Astrocyte (in vitro differentiated cells and primary cell): Measurements from ENCODE around the gene NAALADL2.

Source experiments
- CTCF ChIP-seq: IDR thresholded peaks from 2 replicates; pipeline ENCODE4 v1.5.1; 2011; ENCODE audit warnings: low read depth, mild to moderate bottlenecking, inconsistent platforms, low read length, moderate library complexity; ENCODE audit not compliant: insufficient read depth
- EZH2 ChIP-seq: IDR thresholded peaks from 2 replicates; pipeline ENCODE4 v1.6.1; 2012; ENCODE audit warnings: mild to moderate bottlenecking, low read length, inconsistent platforms; ENCODE audit not compliant: insufficient read depth

GRCh38 chr3:175193815-175194518, 334.8 kb downstream of the NAALADL2 start:
- TF ChIP-seq EZH2 (no peak), CTCF (no peak)
